GM19239 (cell line): ENCODE measurements around the gene RPP14.
"Not testable (repeated sequence)": the region's sequence is repeated elsewhere in the genome, so short reads cannot be mapped to it uniquely, and the experiment has no call there.

Experiments used
- DNase-seq: peaks from one replicate; pipeline ENCODE4 v3.0.0; 2011; ENCODE audit warnings: low spot score; ENCODE audit not compliant: insufficient read length
- FAIRE-seq: peaks from 2 replicates; lab custom pipeline; 2011; peaks lifted over from hg19 to GRCh38; lab: Jason Lieb, UNC

Gene RPP14

DNA sequence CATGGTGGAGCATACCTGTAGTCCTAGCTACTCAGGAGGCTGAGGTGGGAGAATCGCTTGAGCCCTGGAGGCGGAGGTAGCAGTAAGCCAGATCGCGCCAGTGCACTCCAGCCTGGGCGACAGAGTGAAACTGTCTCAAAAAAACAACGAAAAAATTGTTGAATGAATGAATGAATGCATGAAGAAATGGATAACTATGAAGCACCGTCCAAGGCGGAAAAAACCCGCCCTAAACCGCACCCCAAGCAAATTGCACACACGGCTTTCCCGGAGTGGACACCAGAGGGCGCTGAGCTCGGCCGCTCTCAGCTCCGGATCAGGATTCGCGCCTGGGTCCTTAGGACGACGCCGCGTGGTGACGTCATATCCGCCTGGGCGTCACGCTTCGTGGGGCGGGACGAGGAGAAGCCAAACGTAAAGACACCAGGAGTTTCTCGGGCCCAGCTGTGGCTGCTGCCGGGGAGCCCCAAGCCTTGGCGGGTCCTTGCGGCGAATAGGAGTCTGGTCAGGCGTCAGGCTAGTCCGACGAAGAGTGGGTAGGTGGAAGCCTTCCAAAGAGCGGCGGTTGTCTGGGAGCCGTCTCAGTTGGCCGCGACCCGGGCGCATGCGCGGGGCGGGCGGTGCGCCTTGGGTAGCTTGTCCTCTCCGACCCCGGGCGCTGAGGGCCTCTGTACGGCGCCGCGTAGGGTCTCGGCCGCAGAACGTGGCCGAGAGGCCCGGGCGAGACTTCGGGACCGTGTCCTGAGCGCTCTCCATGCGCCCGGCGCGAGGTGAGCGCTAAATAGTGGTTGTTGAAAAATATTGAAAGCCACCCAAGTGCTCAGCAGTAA is at the start of gene RPP14, which contains the start of gene HTD2:
Gene RPP14, plus strand, starts transcription at position 364 of the 830 bp plus-strand sequence. CDS start 4,085 bp downstream, outside the sequence.
Gene HTD2, plus strand, starts transcription at position 639 of the 830 bp plus-strand sequence. CDS start 11,094 bp downstream, outside the sequence.
- DNase-seq: peak; percentile 87
- FAIRE-seq: peak; percentile 98

DNA sequence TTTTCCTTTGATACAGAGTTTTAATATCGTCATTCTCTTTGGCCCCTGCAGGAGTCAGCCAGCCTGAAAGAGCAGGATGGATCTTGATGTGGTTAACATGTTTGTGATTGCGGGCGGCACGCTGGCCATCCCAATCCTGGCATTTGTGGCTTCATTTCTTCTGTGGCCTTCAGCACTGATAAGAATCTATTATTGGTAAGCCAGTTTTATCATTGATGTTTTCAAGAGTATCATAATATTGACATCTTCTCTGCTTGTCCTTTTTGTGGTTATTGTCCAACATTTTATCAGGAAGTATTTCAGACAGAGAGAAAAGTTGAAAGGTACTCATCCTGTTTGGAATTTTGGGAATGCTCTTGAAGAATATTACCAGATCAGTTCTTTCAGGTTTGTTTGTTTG is 49.5 kb upstream of the RPP14 start:
- DNase-seq (no peak), FAIRE-seq (no peak)

- DNase-seq (no peak), FAIRE-seq (no peak)
Measured at GRCh38 chr3:58258392-58259055, 47.5 kb upstream of the RPP14 start.

GRCh38 chr3:58260261-58260731 is 45.7 kb upstream of the RPP14 start:
- no peak for FAIRE-seq
- DNase-seq: no peak

DNA sequence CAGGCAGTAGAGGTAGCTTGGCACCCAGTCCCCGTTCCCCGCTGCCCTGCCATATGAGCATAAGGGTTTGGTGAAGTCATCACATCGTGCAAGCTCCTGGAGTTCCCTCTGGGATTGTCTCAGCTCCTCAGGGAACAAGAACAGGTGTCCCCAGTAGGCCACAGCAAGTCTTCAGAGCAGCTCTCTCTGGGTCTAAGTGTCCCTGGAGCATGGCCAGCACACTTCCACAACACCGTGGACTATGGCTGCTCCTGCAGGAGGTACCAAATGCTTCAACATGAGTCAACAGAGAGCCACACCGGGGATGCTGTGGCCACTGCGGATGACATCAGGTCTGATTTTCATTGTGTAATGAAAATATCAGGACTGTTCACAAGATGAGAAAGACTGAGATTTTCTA is 45.3 kb upstream of the RPP14 start:
- DNase-seq (no peak), FAIRE-seq (no peak)

- FAIRE-seq (peak; percentile 70), DNase-seq (no peak)
Measured at GRCh38 chr3:58261954-58262666, 43.9 kb upstream of the RPP14 start.

- FAIRE-seq (no peak), DNase-seq (no peak)
Measured at GRCh38 chr3:58266577-58266976, 39.5 kb upstream of the RPP14 start.

GRCh38 chr3:58267543-58267942 is 38.5 kb upstream of the RPP14 start:
- FAIRE-seq, DNase-seq: not testable (repeated sequence)

DNA sequence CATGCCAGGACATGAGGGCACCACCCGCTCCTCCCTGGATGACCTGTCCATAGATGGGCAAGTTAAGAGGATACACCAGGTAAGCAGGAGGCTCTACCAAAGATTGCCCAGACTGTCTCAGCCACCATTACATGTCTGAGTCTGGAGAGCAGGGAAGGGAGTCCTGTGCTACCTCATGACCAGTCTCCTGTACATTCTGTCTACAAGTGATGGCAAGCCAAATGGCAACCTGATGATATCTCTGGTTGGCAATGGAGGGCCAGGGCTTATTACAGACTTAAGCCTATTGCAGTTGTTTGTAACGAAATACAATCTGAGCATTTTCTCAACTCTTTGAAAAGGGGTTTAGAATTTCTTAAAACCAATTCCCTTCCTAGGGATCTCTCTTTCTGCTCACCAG is 36.7 kb upstream of the RPP14 start:
- FAIRE-seq (no peak), DNase-seq (no peak)

GRCh38 chr3:58270485-58270884 is 35.6 kb upstream of the RPP14 start:
- FAIRE-seq: no peak
- no peak for DNase-seq

DNA sequence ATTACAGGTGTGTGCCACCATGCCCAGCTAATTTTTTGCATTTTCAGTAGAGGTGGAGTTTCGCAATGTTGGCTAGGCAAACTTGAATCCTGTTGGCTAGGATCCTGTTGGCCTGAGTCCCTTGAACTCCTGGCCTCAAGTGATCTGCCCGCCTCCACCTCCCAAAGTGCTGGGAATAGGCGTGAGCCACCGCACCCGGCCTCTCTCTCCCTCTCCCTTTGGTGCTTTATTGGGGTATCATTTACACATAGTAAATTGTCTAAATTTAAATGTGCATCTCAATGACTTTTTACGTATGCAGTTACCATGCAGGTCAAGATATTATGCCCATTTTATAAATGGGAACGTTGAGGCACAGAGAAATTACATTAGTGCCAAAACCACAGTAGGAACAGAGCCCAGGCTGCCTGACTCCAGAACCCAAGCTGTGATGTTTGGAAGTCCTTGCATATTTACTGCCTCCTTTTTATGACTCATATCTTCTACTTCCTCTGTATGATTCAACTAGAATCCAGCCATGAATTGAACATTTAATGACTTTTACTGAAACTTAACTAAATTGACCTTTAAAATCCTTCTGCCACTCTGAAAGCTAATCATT is 34.0 kb upstream of the RPP14 start:
- DNase-seq (no peak), FAIRE-seq (no peak)

- no peak for DNase-seq
- no peak for FAIRE-seq
Measured at GRCh38 chr3:58272891-58273290, 33.2 kb upstream of the RPP14 start.

GRCh38 chr3:58273362-58273761 is 32.7 kb upstream of the RPP14 start:
- FAIRE-seq, DNase-seq: not testable (repeated sequence)

GRCh38 chr3:58274027-58274614 is 31.9 kb upstream of the RPP14 start:
- no peak for DNase-seq
- FAIRE-seq: no peak

DNA sequence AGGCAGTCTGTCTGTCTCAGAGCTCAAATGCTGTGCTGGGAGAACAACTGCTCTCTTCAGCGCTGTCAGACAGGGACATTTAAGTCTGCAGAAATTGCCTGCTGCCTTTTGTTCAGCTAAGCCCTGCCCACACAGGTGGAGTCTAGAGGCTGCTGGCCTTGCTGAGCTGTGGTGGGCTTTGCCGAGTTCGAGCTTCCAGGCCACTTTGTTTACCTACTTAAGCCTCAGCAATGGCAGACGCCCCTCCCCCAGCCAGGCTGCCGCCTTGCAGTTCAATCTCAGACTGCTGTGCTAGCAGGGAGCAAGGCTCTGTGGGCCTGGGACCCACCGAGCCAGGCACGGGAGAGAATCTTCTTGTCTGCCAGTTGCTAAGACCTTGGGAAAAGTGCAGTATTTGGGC is 25.0 kb upstream of the RPP14 start:
- no peak for FAIRE-seq

DNA sequence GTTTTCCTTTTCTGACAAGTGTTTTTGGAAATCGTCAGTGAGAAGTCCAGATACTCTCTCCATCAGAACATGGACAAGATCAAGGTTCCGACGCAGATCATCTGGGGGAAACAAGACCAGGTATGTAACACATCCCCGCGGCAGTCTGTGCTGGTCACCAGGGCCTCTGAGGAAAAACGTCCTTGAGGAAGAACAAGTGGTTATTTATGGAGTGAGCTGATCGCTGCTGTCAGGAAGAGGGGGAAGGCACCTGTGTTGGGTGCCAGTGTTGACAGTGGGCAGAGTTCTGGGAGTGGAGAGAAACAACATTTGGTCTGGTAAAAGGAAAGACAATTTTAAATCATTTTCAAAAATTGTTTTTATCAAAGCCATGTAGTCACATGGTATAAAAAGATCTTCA is 20.7 kb upstream of the RPP14 start:
- FAIRE-seq: no peak
- DNase-seq: no peak

More for the DNA sequence above, 25.0 kb upstream of the RPP14 start:
- no peak for DNase-seq

DNA sequence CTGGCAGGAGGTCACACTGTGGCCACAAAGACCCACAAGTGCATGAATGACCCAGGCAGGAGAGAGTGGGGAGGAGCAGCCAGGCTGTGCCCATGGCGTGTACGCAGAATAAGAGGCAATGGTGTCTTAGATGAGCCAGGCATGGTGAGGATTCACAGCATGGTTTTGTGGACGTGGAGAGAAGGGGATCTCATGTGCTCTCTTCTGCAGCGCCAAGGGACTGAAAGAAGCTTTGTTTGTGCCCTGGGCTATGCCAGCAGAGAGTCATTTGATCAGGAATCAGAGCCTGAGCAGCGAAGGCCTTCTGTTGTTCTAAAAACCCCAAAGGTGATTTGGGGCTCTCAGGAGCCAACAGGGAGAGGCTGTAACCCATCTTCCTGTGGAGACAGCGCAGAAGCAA is 18.7 kb upstream of the RPP14 start:
- DNase-seq: no peak
- no peak for FAIRE-seq

DNA sequence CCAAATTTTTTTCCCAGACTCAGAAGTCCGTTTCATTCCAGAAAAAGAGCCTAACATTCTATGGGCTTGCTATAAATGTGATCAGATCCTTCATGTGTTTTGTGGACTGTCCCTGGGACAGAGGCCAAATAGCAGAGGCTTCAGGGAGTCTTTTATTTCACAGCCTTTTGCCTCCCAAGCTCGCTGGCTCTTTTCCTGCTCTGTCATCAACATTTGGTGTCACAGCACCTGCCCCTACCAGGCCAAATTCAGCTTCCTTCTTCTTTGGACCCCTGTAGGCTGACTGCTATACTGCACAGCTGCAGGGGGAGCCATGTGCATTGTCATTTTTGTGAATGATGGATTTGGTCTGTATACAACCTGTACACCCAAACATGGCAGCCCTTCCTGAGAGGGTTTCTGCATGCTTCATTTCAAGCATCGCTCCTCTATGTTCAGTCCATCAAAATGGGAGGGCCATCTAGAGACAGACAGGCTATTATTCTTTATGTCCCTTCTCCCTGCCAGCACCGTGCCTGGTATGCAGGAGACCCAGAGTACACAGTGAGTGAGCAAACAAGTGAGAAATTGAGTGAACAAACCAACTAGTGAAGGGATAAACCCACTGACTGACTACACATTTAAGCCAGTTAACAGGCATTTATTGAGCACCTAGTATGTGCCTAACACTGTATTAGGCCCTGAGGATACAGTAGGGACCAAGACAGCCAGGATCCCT is 17.9 kb upstream of the RPP14 start:
- DNase-seq (no peak), FAIRE-seq (no peak)

- DNase-seq, FAIRE-seq: not testable (repeated sequence)
Measured at GRCh38 chr3:58288964-58289613, 17.0 kb upstream of the RPP14 start.
